ENCODE data around the gene MID2.
"Not testable (repeated sequence)": the region's sequence is repeated elsewhere in the genome, so short reads cannot be mapped to it uniquely, and the experiment has no call there.

The MID2 gene, protein sequence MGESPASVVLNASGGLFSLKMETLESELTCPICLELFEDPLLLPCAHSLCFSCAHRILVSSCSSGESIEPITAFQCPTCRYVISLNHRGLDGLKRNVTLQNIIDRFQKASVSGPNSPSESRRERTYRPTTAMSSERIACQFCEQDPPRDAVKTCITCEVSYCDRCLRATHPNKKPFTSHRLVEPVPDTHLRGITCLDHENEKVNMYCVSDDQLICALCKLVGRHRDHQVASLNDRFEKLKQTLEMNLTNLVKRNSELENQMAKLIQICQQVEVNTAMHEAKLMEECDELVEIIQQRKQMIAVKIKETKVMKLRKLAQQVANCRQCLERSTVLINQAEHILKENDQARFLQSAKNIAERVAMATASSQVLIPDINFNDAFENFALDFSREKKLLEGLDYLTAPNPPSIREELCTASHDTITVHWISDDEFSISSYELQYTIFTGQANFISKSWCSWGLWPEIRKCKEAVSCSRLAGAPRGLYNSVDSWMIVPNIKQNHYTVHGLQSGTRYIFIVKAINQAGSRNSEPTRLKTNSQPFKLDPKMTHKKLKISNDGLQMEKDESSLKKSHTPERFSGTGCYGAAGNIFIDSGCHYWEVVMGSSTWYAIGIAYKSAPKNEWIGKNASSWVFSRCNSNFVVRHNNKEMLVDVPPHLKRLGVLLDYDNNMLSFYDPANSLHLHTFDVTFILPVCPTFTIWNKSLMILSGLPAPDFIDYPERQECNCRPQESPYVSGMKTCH

GRCh38 chrX:107825698-107826237 lies at the start of gene MID2:
MID2 (plus strand) TSS chrX:107825866; CDS start chrX:107826427, 561 bp downstream.
- DNase-seq (ENCODE audit: low spot score): no peak

DNA sequence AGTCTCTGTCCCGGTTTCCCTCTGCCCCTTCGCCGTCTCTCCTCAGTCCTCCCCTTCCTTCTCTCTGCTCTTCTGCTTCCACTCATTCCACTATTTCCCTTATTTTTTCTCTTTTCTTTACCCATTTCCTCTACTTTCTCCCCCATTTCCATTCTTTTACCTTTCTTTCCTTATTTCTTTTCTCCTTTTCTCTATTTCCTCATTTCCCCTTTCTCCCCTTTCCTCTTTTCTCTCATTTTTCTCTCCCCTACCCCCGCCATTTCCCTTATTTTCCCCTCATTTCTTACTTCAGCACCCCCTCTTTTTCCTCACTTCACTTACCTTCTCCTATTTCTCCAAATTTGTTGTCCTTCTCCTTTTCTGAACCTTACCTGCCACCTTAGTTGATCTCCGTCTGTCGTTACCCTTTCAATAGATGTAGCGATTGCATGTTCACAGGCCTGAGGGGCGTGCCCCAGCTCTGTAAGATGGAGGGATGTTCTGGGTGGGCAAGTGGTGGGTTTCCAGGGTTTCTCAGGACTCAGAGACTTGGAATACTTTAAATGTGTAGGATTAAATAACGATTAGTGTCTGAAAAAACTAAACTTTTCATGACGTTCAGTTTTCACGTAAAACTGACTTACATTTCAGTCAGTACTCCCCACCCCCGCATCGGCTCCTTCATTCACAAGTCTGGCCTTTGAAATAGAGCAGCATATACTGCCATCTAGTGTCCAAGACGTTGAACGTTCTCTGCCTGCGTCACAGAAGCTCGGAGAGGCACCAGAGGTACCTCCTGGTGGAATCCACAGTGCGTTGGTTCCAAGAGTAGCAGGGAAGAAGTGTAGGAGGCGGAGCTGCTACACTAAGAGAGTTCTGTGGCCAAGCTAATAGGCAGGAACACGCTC lies 48.8 kb upstream of the MID2 start:
- DNase-seq (ENCODE audit: low spot score): peak; percentile 60

DNA sequence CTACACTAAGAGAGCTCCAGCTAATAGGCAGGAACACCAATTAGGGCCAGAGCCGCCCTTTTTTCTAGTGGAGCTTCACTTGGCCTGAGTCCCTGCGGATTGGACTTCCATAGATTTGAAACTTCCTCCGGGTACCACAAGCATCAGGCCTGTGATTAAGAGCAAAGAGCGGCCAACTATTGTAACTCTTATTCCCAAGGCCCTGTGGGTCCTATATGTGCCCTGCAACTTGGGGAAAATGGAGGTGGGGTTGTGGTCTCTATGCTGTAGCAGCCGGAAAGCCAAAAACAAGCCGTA lies 48.2 kb upstream of the MID2 start, which contains the start of gene NCBP2L:
TSS of gene NCBP2L (plus strand) at position 198 of the 297 bp plus-strand sequence. CDS start 16,488 bp downstream, outside the sequence.
- DNase-seq (ENCODE audit: low spot score): no peak

DNA sequence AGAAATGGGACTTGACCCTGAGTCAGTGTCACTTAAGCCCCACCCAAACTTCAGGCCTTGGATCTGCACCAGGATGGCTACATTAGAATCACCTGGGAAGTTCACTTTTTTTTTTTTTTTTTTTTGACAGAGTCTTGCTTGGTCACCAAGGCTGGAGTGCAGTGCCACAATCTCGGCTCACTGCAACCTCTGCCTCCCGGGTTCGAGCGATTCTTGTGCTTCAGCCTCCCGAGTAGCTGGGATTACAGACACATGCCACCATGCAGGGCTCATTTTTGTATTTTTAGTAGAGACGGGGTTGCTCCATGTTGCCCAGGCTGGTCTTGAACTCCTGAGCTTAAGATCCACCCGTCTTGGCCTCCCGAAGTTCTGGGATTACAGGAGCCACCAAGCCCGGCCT lies 45.1 kb upstream of the MID2 start:
- DNase-seq (ENCODE audit: low spot score): no peak

DNA sequence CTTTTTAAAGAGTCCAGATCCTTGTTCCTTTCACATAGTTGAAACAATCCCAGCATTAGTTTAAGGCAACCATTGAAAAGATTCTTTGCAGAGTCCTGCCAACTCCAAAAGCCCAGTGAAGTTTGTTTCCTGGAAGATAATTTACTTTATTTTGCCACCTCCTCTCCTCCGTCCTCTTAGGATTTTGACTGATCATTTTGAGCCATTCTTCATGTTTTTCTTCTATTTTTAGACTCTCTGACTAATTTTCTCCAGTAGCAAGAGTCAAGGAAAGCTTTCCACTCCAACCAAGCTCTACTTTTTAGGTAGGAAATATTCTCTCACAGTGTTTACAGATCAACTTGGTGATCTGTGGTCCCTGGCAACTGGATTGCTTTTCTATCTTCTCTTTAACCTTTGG lies 37.8 kb upstream of the MID2 start:
- no peak for DNase-seq (ENCODE audit: low spot score)

DNA sequence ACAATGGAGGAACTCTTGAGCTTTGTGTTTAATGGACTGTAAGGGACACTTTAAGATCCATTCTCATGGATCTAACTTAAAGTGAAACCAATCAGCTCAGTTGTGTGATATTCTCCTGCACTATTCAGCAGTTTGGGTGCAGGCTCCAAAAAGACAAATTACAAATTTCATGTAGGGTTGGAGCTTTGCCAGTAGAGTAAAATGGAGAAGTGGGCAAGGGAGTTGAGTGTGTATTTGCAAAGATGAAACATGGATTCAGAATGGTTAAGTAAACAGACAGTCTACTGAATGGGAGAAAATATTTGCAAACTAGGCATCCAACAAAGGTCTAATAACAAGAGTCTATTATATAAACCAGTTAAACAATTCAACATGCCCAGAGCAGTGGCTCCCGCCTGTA lies 21.2 kb upstream of the MID2 start:
- DNase-seq (ENCODE audit: low spot score): no peak

- no peak for DNase-seq (ENCODE audit: low spot score)
Observed at GRCh38 chrX:107805179-107805578, 20.5 kb upstream of the MID2 start.

- DNase-seq (ENCODE audit: low spot score): not testable (repeated sequence)
Observed at GRCh38 chrX:107810053-107810452, 15.6 kb upstream of the MID2 start.

DNA sequence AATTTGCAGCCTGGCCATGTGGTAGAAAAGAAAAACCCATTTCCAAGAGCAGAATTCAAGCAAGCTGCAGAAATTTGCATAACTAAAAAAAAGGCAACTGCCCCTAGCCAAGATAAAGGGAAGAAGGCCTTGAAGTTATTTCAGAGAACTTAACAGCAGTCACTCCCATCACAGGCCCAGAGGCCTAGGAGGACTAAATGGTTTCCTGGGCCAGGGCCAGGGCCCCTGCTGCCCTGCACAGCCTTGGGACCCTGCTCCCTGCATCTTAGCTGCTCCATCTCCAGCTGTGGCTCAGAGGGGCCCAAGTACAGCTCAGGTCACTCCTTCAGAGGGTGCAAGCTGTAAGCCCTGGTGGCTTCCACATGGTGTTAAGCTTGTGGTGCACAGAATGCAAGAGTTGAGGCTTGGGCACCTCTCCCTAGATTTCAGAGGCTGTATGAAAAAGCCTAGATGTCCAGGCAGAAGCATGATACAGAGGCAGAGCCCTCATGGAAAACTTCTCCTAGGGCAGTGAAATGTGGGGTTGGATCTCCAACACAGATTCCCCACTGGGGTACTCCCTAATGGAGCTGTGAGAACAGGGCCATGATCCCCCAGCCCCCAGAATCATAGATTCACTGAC lies 6.7 kb upstream of the MID2 start:
- DNase-seq (ENCODE audit: low spot score): no peak

- no peak for DNase-seq (ENCODE audit: low spot score)
Observed at GRCh38 chrX:107823042-107823441, 2.6 kb upstream of the MID2 start.

DNA sequence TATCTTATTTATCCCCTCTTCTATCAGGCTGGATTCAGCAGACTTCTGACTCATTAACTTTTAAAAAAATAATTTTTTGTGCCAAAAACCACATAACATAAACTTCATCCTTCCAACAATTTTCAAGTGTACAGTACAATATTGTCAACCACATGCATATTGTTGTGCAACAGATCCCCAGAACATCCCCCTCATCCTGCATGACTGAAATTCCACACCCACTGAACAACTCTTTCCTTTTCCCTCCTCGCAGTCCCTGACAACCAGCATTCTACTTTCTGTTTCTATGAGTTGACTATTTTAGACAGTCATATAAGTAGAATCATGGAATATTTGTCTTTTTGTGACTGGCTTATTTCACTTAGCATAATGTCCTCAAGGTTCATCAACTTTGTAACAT lies 2.2 kb upstream of the MID2 start:
- peak; percentile 16 for DNase-seq (ENCODE audit: low spot score)

DNA sequence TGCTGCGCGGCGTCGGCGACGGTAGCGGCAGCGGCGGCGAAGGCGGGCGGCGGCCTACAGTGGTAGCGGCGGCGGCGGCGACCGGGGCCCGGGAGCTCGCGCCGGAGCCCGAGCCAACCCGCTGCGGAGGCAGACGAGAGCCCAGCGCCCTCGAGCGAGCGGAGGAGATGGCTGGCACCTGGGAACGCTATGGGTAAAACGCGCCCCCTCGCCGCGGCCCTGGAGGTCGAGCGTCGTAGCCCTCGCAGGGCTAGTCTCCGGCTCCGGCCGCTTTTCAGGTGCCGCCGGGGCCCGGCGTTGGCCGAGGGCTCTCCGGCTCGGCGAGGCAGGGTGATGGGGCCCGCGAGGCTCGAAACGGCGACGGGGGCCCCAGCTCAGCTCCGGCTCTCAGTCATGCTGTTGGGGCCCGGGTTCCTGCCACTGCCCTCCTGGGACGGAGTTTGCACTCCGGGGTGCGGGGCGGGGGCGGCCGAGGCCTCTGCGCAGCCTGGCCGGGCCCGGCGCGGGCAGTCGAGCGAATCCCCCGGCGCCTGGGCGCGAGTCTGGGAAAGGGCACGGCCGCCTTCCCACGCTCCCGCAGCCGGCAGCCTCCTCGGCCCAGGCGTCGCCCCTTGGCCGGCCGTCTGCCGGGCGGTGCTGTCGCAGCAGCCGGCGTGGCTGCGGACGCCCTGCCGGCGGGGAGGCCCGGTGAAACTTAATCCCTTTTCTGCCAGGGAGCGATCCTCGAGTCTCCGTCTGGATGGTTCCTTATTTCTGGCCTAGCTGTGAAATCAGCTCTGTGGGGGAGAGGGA lies 768 bp downstream of the MID2 start:
- no peak for DNase-seq (ENCODE audit: low spot score)

- no peak for DNase-seq (ENCODE audit: low spot score)
Observed at GRCh38 chrX:107827030-107827831, 1.6 kb downstream of the MID2 start.

- no peak for DNase-seq (ENCODE audit: low spot score)
Observed at GRCh38 chrX:107827852-107828251, 2.2 kb downstream of the MID2 start.

DNA sequence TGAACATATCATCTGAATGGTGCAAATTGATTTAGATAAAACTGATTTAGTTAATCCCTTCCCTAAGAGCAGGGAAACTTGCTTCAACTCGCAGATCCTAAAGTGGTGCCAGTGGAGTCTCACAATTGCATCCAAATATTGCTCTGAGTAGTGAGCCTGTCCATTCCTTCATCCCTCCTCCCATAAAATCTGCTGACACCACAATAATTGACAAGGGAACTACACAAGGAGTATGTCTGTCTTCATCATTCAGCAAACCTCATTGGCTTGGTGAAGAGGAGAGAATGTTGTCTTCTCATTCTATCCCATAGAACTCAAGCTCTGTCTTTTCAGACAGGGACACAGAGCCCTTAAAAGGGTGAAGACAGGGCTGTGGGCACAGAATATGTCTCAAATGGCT lies 4.2 kb downstream of the MID2 start:
- no peak for DNase-seq (ENCODE audit: low spot score)

- DNase-seq (ENCODE audit: low spot score): no peak
Observed at GRCh38 chrX:107831071-107831730, 5.5 kb downstream of the MID2 start.

DNA sequence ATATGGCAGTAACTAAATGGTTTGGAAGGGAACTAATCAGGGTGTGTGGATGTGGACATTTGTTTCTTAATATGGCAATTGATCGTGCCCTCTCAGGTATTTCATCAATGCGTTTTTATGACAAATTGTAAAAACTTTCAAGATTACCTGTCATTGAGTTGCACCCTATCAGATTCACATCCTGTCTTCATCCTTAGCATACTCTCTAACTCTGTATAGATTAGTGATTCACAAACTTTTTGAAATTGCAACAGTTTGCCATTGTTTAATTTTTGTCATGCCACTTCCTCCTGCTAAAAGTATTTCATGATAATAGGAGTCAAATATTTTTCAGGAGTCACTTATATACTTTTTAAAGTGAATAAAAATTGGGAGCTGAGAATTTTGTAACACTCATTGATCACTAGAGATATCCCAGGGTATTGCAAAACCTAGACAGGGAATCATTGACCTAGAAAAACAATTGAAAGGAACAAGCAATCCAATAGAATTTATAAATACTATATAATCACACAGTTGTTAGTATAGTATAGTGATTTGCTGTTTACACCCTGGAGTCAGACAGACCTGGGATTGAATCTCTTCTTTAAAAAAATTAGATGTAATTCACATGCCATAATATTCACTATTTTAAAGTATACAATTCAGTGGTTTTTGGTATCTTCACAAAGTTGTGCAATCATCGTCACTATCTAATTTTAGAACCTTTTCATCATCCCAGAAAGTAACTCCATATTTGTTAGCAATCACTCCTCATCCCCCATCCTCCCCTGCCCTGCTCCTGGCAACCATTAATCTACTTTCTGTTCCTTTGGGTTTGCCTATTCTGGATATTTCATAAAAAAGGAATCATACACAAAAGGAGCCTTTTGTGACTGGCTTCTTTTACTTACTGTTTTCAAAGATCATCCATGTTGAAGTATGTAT lies 8.9 kb downstream of the MID2 start:
- no peak for DNase-seq (ENCODE audit: low spot score)

- no peak for DNase-seq (ENCODE audit: low spot score)
Observed at GRCh38 chrX:107836958-107837357, 11.3 kb downstream of the MID2 start.

All from COLO829 (cell line).